Muscle layer of colon (tissue), 2 donors: ENCODE data around the gene ARSG.
"Not testable (repeated sequence)": the region's sequence is repeated elsewhere in the genome, so short reads cannot be mapped to it uniquely, and the experiment has no call there.

Source experiments
- H3K27ac ChIP-seq: one replicate; pipeline ENCODE4 v1.7.0; 2013; ENCODE audit warnings: low read depth, mild to moderate bottlenecking, low read length, moderate library complexity
- H3K27me3 ChIP-seq, 2 donors: one replicate each; pipeline ENCODE4 v1.7.0; 2013; ENCODE audit warnings: low read length in 2 of 2, mild to moderate bottlenecking in 2 of 2; ENCODE audit not compliant: insufficient read depth in 2 of 2, control insufficient read depth in 1 of 2
- H3K36me3 ChIP-seq: one replicate; pipeline ENCODE4 v1.7.0; 2013; ENCODE audit warnings: mild to moderate bottlenecking, low read length; ENCODE audit not compliant: insufficient read depth
- H3K4me1 ChIP-seq: one replicate; pipeline ENCODE4 v1.7.0; 2013; ENCODE audit warnings: mild to moderate bottlenecking, low read length; ENCODE audit not compliant: insufficient read depth
- H3K4me3 ChIP-seq, 2 donors: one replicate each; pipeline ENCODE4 v1.7.0; 2013; ENCODE audit warnings: low read length in 2 of 2, low read depth in 1 of 2, mild to moderate bottlenecking in 1 of 2, moderate library complexity in 1 of 2
- H3K9ac ChIP-seq: one replicate; pipeline ENCODE4 v1.7.0; 2013; ENCODE audit warnings: low read length
- H3K9me3 ChIP-seq: one replicate; pipeline ENCODE4 v1.7.0; 2013; ENCODE audit warnings: mild to moderate bottlenecking, low read length
- donor health status: abdominal sarcoma.
- donor health status: Adenocarcinoma of cecum.

ARSG gene

GRCh38 chr17:68308486-68308885 is 17.2 kb downstream of the ARSG start:
- H3K27me3 ChIP-seq, H3K36me3 ChIP-seq, H3K9me3 ChIP-seq, H3K4me1 ChIP-seq, H3K9ac ChIP-seq, H3K4me3 ChIP-seq, H3K27ac ChIP-seq: not testable (repeated sequence)

- not testable (repeated sequence) for H3K27ac ChIP-seq, H3K27me3 ChIP-seq, H3K4me1 ChIP-seq, H3K9ac ChIP-seq, H3K4me3 ChIP-seq, H3K36me3 ChIP-seq, H3K9me3 ChIP-seq
These were observed 17.9 kb downstream of the ARSG start for GRCh38 chr17:68309066-68309670.

GRCh38 chr17:68310152-68310551 is 18.9 kb downstream of the ARSG start:
- H3K36me3 ChIP-seq, result no peaks in the 10 kb centered on the region
- no peaks in the 10 kb centered on the region for H3K4me1 ChIP-seq
- no peaks in the 10 kb centered on the region for H3K27me3 ChIP-seq
- H3K4me3 ChIP-seq, result no peak overlapping the region
- H3K9me3 ChIP-seq, result no peaks in the 10 kb centered on the region
- no peak overlapping the region for H3K27ac ChIP-seq
- H3K9ac ChIP-seq, result no peak overlapping the region

GRCh38 chr17:68314916-68315535 is 23.7 kb downstream of the ARSG start:
- H3K4me1 ChIP-seq, result no peaks in the 10 kb centered on the region
- no peak overlapping the region for H3K27ac ChIP-seq
- no peak overlapping the region for H3K9ac ChIP-seq
- no peaks in the 10 kb centered on the region for H3K36me3 ChIP-seq
- no peaks in the 10 kb centered on the region for H3K9me3 ChIP-seq
- no peaks in the 10 kb centered on the region for H3K27me3 ChIP-seq
- H3K4me3 ChIP-seq, result no peak overlapping the region

GRCh38 chr17:68315930-68316329 is 24.6 kb downstream of the ARSG start:
- Histone ChIP-seq H3K9ac (no peak overlapping the region), H3K4me3 (no peak overlapping the region), H3K27me3 (no peaks in the 10 kb centered on the region), H3K27ac (no peak overlapping the region), H3K4me1 (no peaks in the 10 kb centered on the region), H3K9me3 (no peaks in the 10 kb centered on the region), H3K36me3 (no peaks in the 10 kb centered on the region)

- Histone ChIP-seq H3K27me3 (no peaks in the 10 kb centered on the region), H3K4me1 (no peaks in the 10 kb centered on the region), H3K9ac (no peak overlapping the region), H3K36me3 (no peaks in the 10 kb centered on the region), H3K9me3 (no peaks in the 10 kb centered on the region), H3K4me3 (no peak overlapping the region), H3K27ac (no peak overlapping the region)
These were observed 26.2 kb downstream of the ARSG start for GRCh38 chr17:68317458-68317857.

- H3K27ac ChIP-seq, result no peak overlapping the region
- no peaks in the 10 kb centered on the region for H3K36me3 ChIP-seq
- no peaks in the 10 kb centered on the region for H3K27me3 ChIP-seq
- no peaks in the 10 kb centered on the region for H3K9me3 ChIP-seq
- H3K4me3 ChIP-seq, result no peak overlapping the region
- H3K9ac ChIP-seq, result no peak overlapping the region
- H3K4me1 ChIP-seq, result no peaks in the 10 kb centered on the region
These were observed 27.1 kb downstream of the ARSG start for GRCh38 chr17:68318103-68318991.

- Histone ChIP-seq H3K9ac (no peak overlapping the region), H3K27ac (no peak overlapping the region), H3K9me3 (no peaks in the 10 kb centered on the region), H3K4me1 (no peaks in the 10 kb centered on the region), H3K27me3 (no peaks in the 10 kb centered on the region), H3K4me3 (no peak overlapping the region), H3K36me3 (no peaks in the 10 kb centered on the region)
These were observed 28.3 kb downstream of the ARSG start for GRCh38 chr17:68319410-68320162.

- no peak overlapping the region for H3K27ac ChIP-seq
- H3K9me3 ChIP-seq, result no peaks in the 10 kb centered on the region
These were observed 29.1 kb downstream of the ARSG start for GRCh38 chr17:68320311-68320865.

GRCh38 chr17:68320943-68321555 is 29.8 kb downstream of the ARSG start:
- Histone ChIP-seq H3K9me3 (no peaks in the 10 kb centered on the region), H3K27ac (no peak overlapping the region)

More at GRCh38 chr17:68320311-68320865, 29.1 kb downstream of the ARSG start:
- Histone ChIP-seq H3K27me3 (no peaks in the 10 kb centered on the region), H3K36me3 (no peaks in the 10 kb centered on the region), H3K4me1 (no peaks in the 10 kb centered on the region), H3K4me3 (no peak overlapping the region), H3K9ac (no peak overlapping the region)

More at GRCh38 chr17:68320943-68321555, 29.8 kb downstream of the ARSG start:
- no peaks in the 10 kb centered on the region for H3K36me3 ChIP-seq
- H3K4me3 ChIP-seq, result no peak overlapping the region
- no peaks in the 10 kb centered on the region for H3K27me3 ChIP-seq
- H3K9ac ChIP-seq, result no peak overlapping the region
- no peaks in the 10 kb centered on the region for H3K4me1 ChIP-seq
